Stimulated activated CD4-positive, alpha-beta T cell treated with anti-CD3 and anti-CD28 coated beads, TNF-alpha, amount 100 ng/mL, for 4 hours (primary cell): ENCODE measurements around the gene EZH2.

Experiments used
- DNase-seq, 3 experiments: peaks; one replicate each; pipeline ENCODE4 v3.0.0-alpha.2; 2020; ENCODE audit warnings: low read depth in 3 of 3

The EZH2 gene

DNA sequence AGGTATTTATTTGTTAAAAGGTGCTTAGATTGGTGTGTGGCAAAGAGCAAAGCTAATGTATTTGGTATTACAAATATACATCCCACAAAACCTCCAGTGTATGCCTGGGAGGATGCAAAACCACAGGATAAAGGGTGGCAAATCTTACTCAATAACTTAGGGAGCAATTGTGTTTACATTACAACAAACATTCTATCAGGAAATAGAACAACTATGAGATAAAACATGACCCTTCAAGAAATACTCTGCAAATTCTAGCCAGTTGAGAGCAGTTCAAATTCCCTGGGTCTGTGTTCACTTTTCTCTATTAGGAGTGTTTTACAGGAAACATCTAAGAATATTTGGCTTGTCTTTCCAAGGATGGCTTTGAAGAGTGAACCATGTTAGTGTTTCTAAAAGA lies 120.5 kb downstream of the EZH2 start:
- no peak for DNase-seq

DNA sequence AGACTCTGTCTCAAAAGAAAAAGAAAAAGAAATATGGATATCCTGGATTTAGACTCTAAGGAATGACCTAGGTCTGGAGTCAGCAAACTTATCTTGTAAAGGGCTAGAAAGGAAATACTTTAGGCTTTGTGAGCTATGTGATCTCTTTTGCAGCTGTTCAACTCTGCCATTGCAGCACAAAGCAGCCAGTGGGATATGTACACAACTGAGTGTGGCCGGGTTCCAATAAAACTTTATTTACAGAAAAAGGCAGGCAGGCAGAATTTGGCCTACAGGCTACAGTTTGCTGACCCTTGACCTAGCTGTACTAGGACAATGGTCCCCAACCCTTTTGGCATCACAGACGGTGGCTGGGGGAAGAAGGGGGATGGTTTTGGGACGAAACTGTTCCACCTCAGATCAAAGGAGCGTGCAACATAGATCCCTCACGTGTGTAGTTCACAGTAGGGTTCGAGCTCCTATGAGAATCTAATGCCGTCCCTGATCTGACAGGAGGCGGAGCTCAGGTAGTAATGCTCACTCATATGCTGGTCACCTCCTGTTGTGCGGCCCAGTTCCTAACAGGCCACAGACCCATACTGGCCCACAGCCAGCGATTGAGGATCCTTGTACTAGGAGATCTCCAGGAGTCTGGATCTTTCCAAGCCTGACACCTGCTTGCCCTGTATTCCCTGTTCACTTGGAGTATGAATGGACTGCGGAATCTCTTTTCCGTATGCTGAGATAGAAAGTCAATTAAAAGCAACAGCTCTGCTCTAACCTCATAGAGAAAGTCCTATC lies 122.4 kb downstream of the EZH2 start:
- DNase-seq, result no peak
